ENCODE data around the gene TYW1.
"Not testable (repeated sequence)": the region's sequence is repeated elsewhere in the genome, so short reads cannot be mapped to it uniquely, and the experiment has no call there.

Gene TYW1

DNA sequence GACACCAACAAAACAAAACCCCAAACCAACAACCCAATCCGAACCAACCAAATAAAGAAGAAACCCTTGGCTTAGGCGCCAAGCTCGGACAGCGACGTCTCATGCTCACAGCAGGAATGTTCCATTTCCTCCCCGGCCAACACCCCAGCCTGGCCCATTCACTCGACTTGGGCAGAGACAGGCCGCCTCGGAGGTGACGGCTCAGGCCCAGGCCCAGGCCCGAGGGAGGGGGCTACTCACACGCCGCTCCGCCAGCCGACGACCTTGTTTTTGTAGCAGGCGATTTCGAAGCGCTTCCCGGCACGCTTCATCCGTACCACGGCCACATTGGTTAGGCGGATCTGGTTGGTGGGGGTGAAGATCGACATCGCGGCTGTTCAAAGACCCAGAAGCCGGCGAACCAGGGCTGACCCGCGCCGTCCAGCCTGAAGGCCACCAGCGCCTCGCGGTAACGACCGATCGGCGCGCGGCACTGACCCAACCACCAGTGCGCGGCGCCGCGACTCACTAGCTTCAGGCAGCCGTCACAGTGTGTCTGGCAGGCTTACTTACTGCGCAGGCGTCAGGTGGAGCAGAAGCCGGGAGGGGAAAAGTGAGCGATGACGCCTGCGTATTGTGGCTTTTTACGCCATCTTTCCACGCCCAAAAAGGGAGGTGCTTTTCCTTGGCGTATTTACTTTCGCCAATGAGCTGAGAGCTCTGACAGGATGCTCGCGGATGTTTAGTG, 1.4 kb upstream of the TYW1 start, which contains the start of gene SBDS:
Gene SBDS, minus strand, starts transcription at position 537 of the 727 bp plus-strand sequence. Its CDS starts 169 bp downstream, at position 368.
- peak; percentile 54 to 61 for ATAC-seq

DNA sequence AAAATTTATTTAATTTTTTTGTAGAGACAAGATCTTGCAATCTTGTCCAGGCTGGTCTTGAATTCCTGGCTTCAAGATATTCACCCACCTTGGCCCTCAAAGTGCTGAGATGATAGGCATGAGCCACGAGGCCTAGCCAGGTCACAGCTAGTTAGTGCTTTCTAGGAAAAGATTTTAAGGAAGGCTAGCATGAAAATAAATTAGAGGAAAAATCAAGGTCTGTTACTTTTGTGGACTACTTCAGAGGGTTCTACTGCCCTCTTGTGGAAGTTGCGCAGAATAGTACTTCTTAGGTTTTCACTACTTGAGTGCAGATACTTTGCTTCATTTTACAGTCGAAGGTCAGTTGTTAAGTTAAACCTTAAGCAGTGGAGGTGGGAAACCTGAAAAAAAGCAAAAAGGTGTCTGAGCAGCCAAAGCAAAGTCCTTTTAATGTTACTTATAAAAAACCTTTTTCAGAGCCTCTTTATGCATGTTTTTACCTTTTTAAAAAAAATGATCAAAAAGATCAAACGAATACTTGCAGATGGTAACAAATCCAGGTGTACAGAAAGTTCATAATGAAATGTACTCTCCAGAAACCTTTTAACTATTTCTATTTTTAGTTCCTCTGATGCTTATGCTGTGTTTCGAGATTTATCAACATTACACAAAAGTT, 4.1 kb downstream of the TYW1 start:
- not testable (repeated sequence) for ATAC-seq

DNA sequence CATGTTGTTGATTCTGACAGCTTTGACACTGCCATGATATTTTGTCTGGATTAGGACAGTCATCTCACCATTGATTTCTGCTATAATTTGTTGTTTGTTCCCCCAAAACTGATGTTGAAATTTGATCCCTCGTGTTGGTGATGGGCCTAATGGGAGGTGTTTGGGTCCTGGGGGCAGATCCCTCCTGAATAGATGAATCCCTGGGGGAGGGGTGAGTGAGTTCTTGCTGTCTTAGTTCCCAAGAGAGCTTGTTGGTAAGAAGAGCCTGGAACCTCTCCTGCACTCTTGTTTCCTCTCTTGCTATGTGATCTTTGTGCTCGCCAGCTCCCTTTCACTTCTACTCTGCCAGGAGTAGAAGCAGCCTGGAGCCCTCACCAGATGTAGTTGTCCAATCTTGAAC, 7.5 kb downstream of the TYW1 start:
- ATAC-seq = not testable (repeated sequence)

DNA sequence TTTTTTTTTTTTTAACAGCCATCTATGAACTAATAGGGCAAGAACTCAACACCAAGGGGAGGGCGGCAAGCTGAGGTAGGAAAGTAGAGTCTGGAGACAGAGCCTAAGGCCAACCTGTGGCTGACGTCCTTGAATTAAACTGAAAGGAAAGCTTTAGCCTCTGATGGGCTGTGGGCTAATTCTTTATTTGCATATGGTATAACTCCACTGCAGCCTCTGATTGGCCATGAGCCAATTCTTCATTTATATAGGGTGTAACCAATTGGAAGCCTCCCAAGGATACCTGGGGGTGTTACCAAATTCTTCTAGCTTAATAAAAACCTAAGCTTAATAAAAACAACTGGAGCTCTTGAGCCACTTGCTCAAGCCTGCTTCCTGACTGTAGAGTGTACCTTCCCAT, 10.3 kb downstream of the TYW1 start:
- no peak for ATAC-seq

DNA sequence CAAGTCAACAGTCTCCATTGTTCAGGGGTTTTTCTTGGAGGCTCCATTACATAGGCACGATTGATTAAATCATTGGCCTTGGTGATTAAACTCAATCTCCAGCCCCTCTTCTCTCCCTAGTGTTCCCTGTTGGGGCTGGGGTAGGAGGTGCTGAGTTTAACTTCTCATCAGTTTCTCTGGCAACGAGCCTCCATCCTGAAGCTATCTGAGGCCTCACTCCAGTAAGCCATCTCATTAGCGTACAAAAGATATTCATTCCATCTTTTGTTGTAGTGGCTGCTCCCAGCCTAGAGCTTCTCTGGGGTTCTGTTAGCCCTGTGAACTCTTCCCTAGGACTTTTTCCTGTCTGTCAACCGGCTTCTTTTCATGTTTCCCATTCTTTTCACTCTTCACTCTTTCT, 11.6 kb downstream of the TYW1 start:
- no peak for ATAC-seq

DNA sequence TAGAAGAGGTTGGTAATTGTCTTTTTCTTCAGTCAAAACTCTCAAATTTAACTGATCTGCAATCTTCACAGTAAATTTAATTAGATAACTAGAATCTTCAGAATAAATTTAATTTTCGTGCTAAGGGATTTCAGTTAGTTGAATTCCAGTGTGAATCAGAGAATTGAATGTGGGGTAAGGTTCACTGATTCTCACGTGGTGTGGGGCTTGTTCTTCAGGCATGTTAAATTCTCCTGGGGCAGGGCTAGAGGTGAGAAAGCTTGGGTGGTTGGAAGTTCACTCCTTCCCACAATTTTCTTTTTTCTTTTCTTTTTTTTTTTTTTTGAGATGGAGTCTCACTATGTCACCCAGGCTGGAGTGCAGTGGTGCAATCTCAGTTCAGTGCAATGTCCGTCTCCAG, 13.0 kb downstream of the TYW1 start:
- not testable (repeated sequence) for ATAC-seq

DNA sequence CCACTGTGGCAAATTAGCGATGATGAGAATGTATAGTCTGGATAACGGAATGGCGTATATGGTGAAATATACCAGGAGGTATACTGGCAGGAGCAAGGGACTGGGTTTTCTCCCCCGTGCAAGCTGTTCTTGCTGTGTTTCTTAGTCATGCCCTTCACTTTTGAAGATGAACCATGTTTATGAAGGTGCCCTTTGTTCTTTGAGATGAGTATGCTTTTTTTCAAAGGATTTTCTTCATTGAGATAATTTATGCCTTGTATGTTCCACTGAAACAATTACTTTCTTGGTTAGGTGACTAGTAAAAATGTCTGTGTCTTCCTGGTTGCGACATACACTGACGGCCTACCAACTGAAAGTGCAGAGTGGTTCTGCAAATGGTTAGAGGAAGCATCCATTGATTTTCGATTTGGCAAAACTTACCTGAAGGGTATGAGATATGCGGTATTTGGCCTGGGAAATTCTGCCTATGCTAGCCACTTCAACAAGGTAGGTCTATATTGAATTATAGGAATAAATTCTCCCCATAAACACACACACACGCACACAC, 17.5 kb downstream of the TYW1 start:
- not testable (repeated sequence) for ATAC-seq

DNA sequence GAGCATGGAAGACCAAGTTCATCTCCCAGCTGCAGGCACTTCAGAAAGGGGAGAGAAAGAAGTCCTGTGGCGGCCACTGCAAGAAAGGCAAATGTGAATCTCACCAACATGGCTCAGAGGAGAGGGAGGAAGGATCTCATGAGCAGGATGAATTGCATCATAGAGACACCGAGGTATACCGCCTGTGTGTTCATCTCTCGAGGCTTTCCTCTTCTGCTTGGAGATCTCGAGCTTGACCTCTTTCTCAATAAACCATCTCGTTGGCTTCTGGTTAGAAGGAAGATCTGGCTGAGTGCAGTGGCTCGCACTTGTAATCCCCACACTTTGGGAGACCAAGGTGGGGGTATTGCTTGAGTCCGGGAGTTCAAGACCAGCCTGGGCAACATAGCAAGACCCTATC, 21.3 kb downstream of the TYW1 start:
- ATAC-seq = not testable (repeated sequence)

DNA sequence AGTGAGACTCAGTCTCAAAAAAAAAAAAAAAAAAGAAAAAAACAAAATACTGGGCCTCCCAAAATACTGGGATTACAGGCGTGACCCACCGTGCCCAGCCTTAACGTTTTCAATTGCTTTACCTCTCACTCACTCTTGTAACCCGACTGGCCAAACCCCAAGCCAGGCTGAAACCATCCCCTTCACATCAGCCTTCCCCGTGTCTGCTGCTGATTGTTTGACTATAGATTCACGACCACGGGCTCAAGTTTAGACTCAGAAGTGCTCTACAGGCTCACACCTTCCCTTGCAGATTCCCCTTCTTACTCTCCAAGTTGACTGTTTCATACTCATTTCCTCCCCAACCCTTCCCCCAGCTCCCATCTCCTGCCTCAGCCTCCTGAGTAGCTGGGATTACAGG, 22.3 kb downstream of the TYW1 start:
- ATAC-seq = no peak

DNA sequence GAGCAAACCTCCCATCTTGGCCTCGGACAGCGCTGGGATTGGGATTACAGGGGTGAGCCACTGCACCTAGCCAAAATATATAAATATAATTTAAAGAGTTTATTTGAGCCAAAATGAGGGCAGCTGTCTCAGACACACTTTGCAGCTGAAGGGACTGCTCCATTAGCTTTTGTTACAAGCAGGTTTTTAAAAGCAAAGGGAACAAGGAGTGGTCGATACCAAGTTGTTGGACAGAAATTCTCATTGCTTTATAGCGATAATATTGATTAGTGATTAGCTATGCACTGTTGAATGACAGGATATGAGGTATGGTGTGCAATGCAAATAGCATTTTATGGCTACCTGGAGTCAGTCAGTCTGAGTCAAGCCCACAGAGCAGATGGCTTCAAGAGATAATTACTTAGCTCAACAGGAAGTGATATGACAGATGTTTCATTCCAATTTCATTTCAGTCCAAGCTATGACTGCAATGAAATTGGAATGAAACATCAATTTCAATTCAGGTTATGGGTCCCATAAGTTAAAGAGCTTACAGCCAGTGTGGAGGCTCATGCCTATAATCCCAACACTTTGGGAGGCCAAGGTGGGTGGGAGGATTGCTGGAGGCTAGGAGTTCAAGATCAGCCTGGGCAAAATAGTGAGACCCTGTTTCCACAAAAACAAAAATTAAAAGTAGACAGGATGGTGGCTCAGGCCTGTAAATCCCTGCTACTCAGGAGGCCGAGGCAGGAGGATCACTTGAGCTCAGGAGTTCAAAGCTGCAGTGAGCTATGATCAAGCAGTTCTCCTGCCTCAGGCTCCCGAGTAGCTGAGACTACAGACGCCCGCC, 23.1 kb downstream of the TYW1 start:
- ATAC-seq = peak; percentile 74 to 96

DNA sequence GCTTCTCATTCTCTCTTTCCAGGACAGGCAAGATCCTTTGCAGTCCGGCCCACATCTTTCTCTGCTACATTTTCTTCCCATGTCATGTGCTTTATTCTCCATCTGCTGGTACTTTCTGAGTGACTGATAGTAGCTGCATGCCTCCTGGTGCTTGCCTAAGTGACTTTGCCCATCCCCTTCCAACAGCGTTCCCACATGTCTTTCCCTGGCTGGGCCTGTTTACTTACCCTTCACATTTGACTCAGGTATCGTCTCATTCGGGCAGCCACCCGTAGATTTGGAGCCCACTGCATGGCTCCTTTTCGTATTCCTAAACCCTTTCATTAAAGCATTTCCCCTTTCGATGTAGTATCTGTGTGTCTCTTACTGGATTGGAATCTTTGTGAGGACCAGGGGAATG, 24.6 kb downstream of the TYW1 start:
- ATAC-seq = no peak

DNA sequence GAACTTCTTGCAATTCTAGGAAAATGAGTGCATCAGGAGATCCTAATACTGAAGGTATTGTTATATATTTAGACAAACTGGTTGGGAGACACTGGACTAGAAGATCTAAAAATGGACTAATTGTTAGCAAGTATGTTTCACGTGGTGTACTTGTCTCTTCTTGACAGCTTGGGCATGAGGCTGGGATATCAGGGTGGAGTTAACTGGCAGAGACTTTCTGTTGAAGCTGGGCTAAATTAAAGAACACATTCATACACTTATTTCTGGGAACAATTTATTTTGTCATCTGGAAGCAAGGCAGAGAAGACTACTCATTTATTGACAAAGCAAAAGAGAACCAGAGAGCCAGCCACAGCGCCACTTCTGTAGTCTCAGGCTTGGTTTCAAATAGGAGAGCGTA, 25.9 kb downstream of the TYW1 start:
- no peak for ATAC-seq

DNA sequence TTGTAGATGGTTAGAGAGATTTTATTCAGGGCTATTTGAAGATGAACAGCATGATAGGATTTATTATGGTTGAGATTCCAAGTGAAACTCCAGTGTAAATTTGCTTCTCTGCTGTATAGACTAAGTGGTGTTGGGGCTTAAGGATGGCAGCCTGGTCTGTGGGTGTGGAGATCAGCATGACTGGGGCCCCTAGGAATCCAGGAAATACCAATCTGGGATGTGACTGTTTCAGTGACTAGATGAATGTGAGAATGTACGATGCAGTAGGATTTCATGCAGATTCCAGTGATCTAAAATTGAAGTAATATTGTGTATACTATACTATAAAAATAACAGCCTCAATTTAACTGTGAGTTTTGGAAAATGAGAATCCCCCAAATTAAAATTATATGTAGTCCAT, 28.8 kb downstream of the TYW1 start:
- not testable (repeated sequence) for ATAC-seq

DNA sequence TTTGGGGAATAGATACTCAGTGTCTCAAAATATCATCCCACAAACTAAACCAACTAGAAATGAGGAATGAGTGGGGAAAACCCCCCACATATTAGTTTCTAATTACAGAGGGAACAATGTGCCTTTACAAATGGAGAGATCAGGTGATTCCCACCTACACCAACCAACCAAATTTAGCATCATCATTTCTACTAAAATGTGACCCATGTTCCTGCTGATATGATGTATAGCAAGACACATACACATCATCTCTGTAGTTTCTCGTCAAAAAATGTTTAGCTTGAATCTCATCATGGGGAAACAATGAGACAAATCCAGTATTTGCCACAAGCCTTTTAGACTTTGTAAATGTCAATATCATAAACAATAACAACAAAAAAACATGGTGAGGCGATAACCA, 35.1 kb downstream of the TYW1 start:
- not testable (repeated sequence) for ATAC-seq

DNA sequence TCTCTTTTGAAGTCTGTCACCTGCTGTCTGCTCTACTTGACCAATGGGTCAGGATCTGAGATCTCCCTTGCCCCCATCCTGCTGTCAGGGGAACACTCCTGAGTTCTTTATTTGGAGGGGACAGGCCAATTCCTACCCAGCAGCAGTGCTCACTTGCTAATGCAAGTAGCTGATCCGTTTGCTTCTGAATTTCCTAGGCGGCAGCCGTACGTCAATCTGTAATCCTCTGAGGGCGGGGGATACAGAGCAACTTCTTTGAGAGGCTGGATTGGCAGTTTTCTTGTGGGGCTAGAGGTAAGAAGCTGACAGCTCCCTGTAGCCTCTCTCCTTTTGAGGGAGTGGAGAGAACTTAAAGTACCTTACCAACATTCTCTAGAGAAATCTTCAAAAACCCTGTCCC, 36.6 kb downstream of the TYW1 start:
- no peak for ATAC-seq

DNA sequence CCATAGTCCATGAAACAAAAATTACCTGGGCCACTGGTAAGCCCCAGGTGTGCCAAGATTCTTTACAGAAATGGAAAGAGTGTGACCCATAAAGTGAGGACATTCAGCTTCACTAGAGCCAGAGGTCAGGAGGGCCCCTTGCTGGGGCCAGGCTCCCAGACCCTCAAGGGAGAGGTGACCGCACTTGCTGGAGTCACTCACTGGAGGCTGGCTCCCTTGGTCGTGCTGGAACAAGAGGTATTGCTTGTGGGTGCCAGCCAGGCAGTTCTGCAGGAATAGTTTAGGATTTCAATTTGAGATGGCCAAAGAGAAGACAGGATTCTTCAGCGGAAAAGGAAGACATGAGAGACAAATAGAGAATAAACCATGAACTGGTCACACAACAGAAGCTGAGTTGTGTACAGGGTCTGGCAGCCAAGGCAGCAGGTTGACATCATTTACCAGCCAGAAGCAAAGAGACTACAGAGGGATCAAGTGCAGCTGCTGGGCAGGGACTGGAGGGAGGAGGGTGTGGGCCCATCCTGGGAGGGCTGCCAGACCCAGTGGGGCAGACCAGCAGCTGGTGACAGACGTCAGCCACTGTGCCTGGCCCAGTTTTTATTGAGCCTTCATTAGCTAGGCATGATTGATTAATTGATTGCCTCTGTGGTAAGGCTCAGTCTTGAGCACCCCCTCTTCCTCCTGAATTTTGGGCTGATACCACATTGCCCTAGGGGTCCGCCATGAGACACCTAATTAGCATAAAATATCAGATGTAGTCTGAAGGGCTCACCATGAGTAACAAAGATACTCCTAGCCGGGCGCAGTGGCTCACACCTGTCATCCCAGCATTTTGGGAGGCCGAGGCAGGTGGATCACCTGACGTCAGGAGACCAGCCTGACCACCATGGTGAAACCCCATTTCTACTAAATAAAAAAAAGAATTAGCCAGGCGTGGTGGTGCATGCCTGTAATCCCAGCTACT, 40.1 kb downstream of the TYW1 start:
- ATAC-seq = not testable (repeated sequence)

DNA sequence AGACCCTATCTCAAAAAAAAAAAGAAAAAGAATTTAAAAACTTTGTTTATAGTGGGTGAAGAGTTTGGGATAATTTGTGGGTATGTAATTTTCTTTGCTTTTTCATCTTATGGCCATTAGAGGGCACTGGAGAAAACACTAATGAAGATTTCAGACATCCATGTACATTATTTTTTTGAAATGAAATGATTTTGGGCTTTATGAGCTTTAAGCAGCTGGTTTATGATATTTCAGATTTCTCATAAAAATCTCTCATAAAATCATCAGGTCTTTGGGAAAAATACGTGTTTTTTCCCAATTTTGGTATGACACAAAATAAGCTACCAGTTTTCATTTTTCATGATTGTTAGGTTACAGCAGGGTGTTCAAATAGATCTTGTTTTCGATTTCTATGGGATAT, 44.2 kb downstream of the TYW1 start:
- not testable (repeated sequence) for ATAC-seq

DNA sequence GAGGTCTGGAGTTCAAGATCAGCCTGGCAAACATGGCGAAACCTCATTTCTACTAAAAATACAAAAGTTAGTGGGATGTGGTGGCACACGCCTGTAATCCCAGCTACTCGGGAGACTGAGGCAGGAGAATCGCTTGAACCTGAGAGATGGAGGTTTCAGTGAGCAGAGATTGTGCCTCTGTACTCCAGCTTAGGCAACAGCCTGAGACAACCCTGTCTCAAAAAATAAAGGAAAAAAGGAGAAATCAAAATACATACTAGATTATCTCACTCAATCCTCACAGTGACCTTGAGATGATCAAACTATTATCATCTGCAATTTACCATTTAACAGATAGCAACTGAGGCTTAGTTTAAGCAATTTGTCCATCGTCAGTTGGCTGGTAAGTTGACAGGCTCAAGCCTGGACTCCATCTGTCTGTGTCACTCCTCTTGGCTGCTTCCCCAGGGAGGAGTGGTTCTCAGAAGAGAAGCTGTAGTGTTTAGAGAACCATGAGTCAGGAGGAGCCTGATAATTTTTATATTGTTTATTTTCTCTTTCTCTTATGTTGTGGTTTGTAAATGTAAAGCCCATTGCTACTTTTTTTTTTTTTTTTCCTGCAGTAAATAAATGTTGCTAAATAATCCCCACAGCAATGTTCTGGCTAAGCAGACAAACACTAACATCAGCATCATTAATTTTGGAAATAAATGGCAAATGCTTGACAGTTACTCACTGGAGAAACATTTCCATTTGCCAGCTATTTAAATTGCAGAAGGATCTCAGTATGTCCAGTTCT, 46.3 kb downstream of the TYW1 start:
- not testable (repeated sequence) for ATAC-seq

DNA sequence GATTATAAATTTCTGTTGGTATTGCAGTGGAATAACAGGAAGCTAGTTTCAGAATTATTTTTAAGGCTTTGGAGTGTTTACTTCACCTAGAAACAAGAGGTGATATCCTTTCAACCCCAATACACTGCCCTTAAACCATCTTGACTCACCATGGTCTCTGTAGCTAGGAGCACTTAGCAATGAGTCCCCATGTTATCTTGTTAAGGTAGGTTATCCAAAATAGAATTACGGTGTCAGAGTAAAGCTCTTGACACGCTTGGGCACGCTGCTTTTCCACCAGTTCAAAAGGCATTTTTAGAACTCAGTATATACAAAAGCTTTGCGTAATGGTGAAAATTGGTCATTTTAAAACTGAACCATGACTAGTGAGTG, 46.9 kb downstream of the TYW1 start:
- ATAC-seq = not testable (repeated sequence)

DNA sequence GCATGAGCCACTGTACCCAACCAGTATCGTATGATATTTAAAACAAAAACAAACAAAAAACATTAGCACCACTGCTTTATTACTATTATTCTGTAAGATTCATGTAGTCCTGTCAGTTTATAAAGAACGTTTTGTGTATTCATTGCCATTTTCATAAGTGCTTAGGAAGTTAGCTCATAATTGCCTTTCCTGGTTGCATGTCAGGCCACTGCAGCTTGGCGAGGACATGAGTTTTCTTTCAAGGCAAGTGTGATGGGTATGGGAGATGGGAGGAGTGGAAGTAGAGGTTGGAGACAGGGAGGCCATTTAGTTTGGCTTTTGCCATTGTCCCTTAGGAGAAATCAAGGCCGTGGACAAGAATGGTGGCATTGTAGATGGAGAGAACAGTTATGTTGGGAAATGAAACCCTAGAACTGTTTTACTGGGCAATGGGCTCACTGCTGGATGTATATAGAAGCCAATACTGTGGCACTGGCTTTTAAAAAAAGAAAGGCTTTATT, 48.9 kb downstream of the TYW1 start:
- ATAC-seq = no peak

DNA sequence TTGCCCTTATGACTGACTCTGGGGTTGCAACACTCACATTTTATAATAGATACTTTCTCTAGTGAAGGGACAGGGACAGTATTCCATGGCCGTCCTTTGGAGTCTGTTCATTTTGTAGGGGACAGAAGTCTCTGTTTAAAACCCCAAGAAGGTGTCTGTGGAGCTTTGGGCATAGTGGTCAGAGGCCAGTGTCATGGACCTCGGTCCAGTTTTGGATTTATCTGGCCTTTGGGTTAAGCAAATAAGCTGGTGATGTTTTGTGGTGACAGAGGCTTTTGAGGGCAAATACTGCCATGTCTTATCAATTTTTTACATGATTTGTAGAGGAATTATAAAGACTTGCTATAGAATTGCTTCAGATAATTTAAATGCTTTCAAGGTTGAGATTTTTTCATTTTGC, 50.2 kb downstream of the TYW1 start:
- ATAC-seq = not testable (repeated sequence)
